ENCODE results near the gene TMEM63A. TPM values are rescaled to one million over a fixed set of nuclear protein-coding genes. Genes with fewer than 3 reads are reported as not detected.

TMEM63A gene
- total and polyA plus RNA-seq, 2 of the 13 experiments (the other 11 are each of a cell fraction or from before 2014, with no cell fraction given) = 23.9 to 53.3 TPM

- Histone ChIP-seq H3K9ac (ENCODE audit: insufficient read depth, low read depth, low read length) (peak within 1 kb of the TSS; percentile 79), H4K20me1 (ENCODE audit: insufficient read depth, low read length) (no peaks in the 10 kb centered on the region), H2AFZ (ENCODE audit: low read length) (no peak within 1 kb of the TSS), H3K36me3 (replicated peaks in 1 of 2; ENCODE audit: control insufficient read depth in 1 of 2, insufficient read depth in 2 of 2, low read length in 2 of 2) (0 out of 5 replicates have a peak, but pooled peaks cover 0 to 1% of the 10 kb centered on the region in 2 experiments), H3K4me3 (replicated peaks in 1 of 3; ENCODE audit: insufficient read depth in 1 of 3, low read depth in 2 of 3, low read length in 3 of 3) (peak within 1 kb of the TSS; percentile 68 to 87 (median 80)), H3K4me1 (ENCODE audit: insufficient read depth, low read length) (peaks cover 54% of the 10 kb centered on the region), H3K27me3 (ENCODE audit: control insufficient read depth in 1 of 2, insufficient read depth in 2 of 2, low read length in 2 of 2) (no peaks in the 10 kb centered on the region), H3K4me2 (ENCODE audit: low read depth, low read length) (peak within 1 kb of the TSS; percentile 93), H3K27ac (ENCODE audit: extremely low read length, insufficient read depth, low read length) (peak within 1 kb of the TSS; percentile 69), H3K9me3 (ENCODE audit: low read length) (no peaks in the 10 kb centered on the region), H3K79me2 (ENCODE audit: insufficient read depth, low read length) (peaks cover 25% of the 10 kb centered on the region)
- BruUV-seq (replicated peaks) = TSS peak; percentile 56
- ChIA-PET POLR2A (interaction anchor here (0.5 to 6.3 kb wide), 7 partner anchors 11 to 324 kb away, joined by 3 to 87 read pairs (median 5); partner anchors contain the start of genes SRP9 and TMEM63A), CTCF (ENCODE audit: low intra/inter-chr PET ratio, low total read pairs) (interaction anchor here (1.3 to 1.7 kb wide), 2 partner anchors 33 to 335 kb away, joined by 3 read pairs; partner anchors contain the start of gene SRP9)
- FAIRE-seq (peak; percentile 72), DNase-seq (ENCODE audit: low spot score) (peak; percentile 76), ATAC-seq (peak; percentile 79)
- in situ Hi-C loops (cut with HindIII; ENCODE audit: extremely low pct_ligation_motif_present, low pct_unique_long_range_greater_than_20kb) (no loop called here), intact Hi-C loops (cut with micrococcal nuclease; ENCODE audit: unreplicated experiment) (no loop called here)
- WGBS (ENCODE audit: low lambda C conversion rate) = 0% methylated on average over 10 of the region's 80 CpGs
- no peak for TF ChIP-seq KDM6A (CRISPR knock-in tag; IDR thresholded peaks at IDR 0.05; ENCODE audit: low read depth)
- peak; percentile 29 for TF ChIP-seq STAG1 (CRISPR knock-in tag; IDR thresholded peaks at IDR 0.05)
- no peak for TF ChIP-seq AGO2 (optimal IDR thresholded peaks at IDR 0.05; ENCODE audit: low read depth, low read length)
- peak; percentile 78 for TF ChIP-seq POLR2AphosphoS5 (IDR thresholded peaks at IDR 0.05; ENCODE audit: low read depth, low read length)
- 0 out of 2 replicates have a peak, but pooled peaks have one; percentile 59 for TF ChIP-seq ZNF704 (CRISPR knock-in tag; IDR thresholded peaks at IDR 0.05; ENCODE audit: borderline replicate concordance)
- TF ChIP-seq FOXK1 (CRISPR knock-in tag; IDR thresholded peaks at IDR 0.05; ENCODE audit: borderline replicate concordance, low read depth) = no peak; the same call in 1 of the 2 replicates
- TF ChIP-seq ZNF501 (CRISPR knock-in tag; IDR thresholded peaks at IDR 0.05) = peak; percentile 62
- peak; percentile 25; the same call in 1 of the 2 replicates for TF ChIP-seq PITX1 (CRISPR knock-in tag; IDR thresholded peaks at IDR 0.05)
- TF ChIP-seq GATA4 (IDR thresholded peaks at IDR 0.05; ENCODE audit: borderline replicate concordance, low read depth) = 0 out of 2 replicates have a peak, but pooled peaks have one; percentile 39
- no peak for TF ChIP-seq ZNF232 (CRISPR knock-in tag; IDR thresholded peaks at IDR 0.05; ENCODE audit: borderline replicate concordance)
- 0 out of 2 replicates have a peak, but pooled peaks have one; percentile 32 for TF ChIP-seq ZNF605 (CRISPR knock-in tag; IDR thresholded peaks at IDR 0.05)
- TF ChIP-seq TIGD3 (CRISPR knock-in tag; IDR thresholded peaks at IDR 0.05; ENCODE audit: borderline replicate concordance) = 0 out of 2 replicates have a peak, but pooled peaks have one; percentile 32
- TF ChIP-seq GABPB1 (CRISPR knock-in tag; IDR thresholded peaks at IDR 0.05) = peak; percentile 53; the same call in 1 of the 2 replicates
- TF ChIP-seq POLR2A (IDR thresholded peaks at IDR 0.05; ENCODE audit: insufficient read depth in 1 of 2, low read depth in 2 of 2, low read length in 2 of 2) = peak; percentile 65 to 91
- no peak for TF ChIP-seq NFE2L2 (IDR thresholded peaks at IDR 0.05; ENCODE audit: low read length)
- peak; percentile 14; the same call in 1 of the 2 replicates for TF ChIP-seq SALL1 (CRISPR knock-in tag; IDR thresholded peaks at IDR 0.05)
- 0 out of 2 replicates have a peak, but pooled peaks have one; percentile 39 for TF ChIP-seq NFATC3 (CRISPR knock-in tag; IDR thresholded peaks at IDR 0.05)
- TF ChIP-seq MED1 (CRISPR knock-in tag; IDR thresholded peaks at IDR 0.05) = peak; percentile 24; the same call in 1 of the 2 replicates
- TF ChIP-seq ZSCAN21 (CRISPR knock-in tag; IDR thresholded peaks at IDR 0.05; ENCODE audit: borderline replicate concordance) = peak; percentile 40; the same call in 1 of the 2 replicates
Observed at GRCh38 chr1:225809842-225810578, 72.2 kb downstream of the TMEM63A start, which contains the start of gene EPHX1. TSS of gene EPHX1 (plus strand) at chr1:225810124. CDS start at chr1:225828730, 18,606 bp downstream.

Data from HepG2 (cell line).